ENCODE results near the gene GDPD5.

GDPD5 gene

GRCh38 chr11:75566763-75567279 is 41.1 kb upstream of the GDPD5 start:
- no peak for TF ChIP-seq Cebpa-rat (IDR thresholded peaks at IDR 0.05)
- no peak overlapping the region for H3K4me3 ChIP-seq
- H3K27me3 ChIP-seq = no peaks in the 10 kb centered on the region
- no peak overlapping the region for H3K9ac ChIP-seq
- no peak overlapping the region; a peak in 1 of 22 replicates for H3K27ac ChIP-seq
- peaks cover 0 to 70% (median 26%) of the 10 kb centered on the region in 11 experiments; a peak in 12 of 22 replicates for H4K20me1 ChIP-seq
- H3K9me3 ChIP-seq (replicated peaks in 1 of 11) = no peaks in the 10 kb centered on the region
- H3K4me1 ChIP-seq = peaks cover 27 to 48% (median 37%) of the 10 kb centered on the region in 10 experiments
- no peak overlapping the region for H3K4me2 ChIP-seq
- H3K36me3 ChIP-seq = peaks cover 57 to 72% (median 63%) of the 10 kb centered on the region in 11 experiments

DNA sequence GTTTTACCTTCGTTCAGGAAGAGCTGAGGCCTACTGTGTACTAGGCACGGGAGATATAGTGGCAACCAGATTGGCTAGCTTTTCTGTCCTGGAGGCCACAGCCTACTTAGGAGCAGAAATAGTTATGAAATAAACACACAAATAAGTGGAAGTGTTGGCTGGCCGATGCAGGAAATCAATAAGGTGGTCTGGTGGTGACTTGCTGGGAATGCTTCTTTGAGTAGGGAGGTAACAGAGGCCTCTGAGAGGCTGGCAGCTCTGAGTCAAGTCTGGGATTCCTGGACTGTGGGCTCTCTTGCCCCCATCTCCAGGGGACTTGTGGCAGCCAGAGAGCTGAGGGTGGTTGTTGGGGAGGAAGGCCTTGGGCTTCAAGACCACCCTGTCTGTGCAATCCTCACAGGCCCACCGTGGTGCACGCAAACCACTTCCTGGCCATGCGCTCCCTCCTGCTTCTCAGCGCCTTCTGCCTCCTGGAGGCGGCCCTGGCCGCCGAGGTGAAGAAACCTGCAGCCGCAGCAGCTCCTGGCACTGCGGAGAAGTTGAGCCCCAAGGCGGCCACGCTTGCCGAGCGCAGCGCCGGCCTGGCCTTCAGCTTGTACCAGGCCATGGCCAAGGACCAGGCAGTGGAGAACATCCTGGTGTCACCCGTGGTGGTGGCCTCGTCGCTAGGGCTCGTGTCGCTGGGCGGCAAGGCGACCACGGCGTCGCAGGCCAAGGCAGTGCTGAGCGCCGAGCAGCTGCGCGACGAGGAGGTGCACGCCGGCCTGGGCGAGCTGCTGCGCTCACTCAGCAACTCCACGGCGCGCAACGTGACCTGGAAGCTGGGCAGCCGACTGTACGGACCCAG is 40.4 kb upstream of the GDPD5 start:
- no peak for TF ChIP-seq Cebpa-rat (IDR thresholded peaks at IDR 0.05)
- peak overlapping the region in 7 of 11 experiments; percentile 8 to 94 (median 32); a peak in 8 of 22 replicates for H3K9ac ChIP-seq

DNA sequence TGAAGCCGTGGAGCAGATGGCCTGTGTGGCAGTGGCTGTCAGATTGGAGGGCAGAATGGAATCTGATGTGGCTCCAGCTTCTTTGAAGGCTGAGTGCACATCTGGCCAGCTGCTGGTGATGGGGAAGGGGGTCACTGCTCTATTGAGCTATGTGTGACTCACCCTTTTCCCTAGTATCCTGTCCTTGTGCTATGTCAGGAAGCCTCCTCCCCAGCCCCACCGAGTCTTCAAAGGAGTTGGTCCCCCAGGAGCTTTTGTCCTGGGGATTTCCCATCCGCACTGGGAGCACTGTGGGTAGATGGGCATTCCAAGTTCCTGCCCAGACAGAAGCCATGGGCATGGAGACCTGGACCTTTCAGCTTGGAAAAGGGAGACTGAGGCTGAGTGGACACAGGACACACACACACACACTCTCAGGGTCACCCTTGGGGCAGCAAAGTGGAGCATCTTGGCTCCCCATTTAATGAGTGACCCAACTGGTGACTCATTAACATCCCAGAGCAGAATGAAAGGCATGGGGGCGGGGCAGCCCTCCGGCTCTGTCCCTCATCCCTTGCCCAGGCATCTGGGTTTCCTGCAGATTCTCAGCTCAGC is 39.6 kb upstream of the GDPD5 start:
- H3K36me3 ChIP-seq = peaks cover 42 to 57% (median 48%) of the 10 kb centered on the region in 11 experiments
- peak overlapping the region in 4 of 10 experiments; percentile 5 to 91 (median 83); a peak in 4 of 20 replicates for H3K4me3 ChIP-seq
- H4K20me1 ChIP-seq = peaks cover 0 to 55% (median 26%) of the 10 kb centered on the region in 11 experiments; a peak in 12 of 22 replicates
- H3K27me3 ChIP-seq = no peaks in the 10 kb centered on the region
- peaks cover 32 to 58% (median 45%) of the 10 kb centered on the region in 10 experiments for H3K4me1 ChIP-seq
- H3K9me3 ChIP-seq (replicated peaks in 1 of 11) = no peaks in the 10 kb centered on the region
- peak overlapping the region in 9 of 11 experiments; percentile 80 to 98 (median 93); a peak in 17 of 22 replicates for H3K27ac ChIP-seq
- TF ChIP-seq Cebpa-rat (IDR thresholded peaks at IDR 0.05) = no peak
- peak overlapping the region in 9 of 11 experiments; percentile 14 to 94 (median 89); a peak in 9 of 22 replicates for H3K9ac ChIP-seq
- peak overlapping the region; percentile 90 to 98 (median 93) for H3K4me2 ChIP-seq

More for the DNA sequence above, 40.4 kb upstream of the GDPD5 start:
- Histone ChIP-seq H3K4me1 (peaks cover 32 to 53% (median 43%) of the 10 kb centered on the region in 10 experiments), H4K20me1 (peaks cover 0 to 63% (median 26%) of the 10 kb centered on the region in 11 experiments; a peak in 12 of 22 replicates), H3K36me3 (peaks cover 50 to 66% (median 56%) of the 10 kb centered on the region in 11 experiments), H3K4me2 (peak overlapping the region; percentile 90 to 98 (median 93); a peak in 19 of 22 replicates), H3K9me3 (replicated peaks in 1 of 11) (no peaks in the 10 kb centered on the region), H3K27ac (peak overlapping the region in 8 of 11 experiments; percentile 2 to 95 (median 86); a peak in 13 of 22 replicates), H3K4me3 (0 out of 20 replicates have a peak overlapping the region, but pooled peaks of 1 of the 10 experiments have one; percentile 2), H3K27me3 (no peaks in the 10 kb centered on the region)

- Histone ChIP-seq H3K27me3 (no peaks in the 10 kb centered on the region), H3K4me2 (peak overlapping the region; percentile 90 to 98 (median 93)), H3K9me3 (replicated peaks in 1 of 11) (no peaks in the 10 kb centered on the region), H3K4me1 (peaks cover 36 to 58% (median 45%) of the 10 kb centered on the region in 10 experiments), H3K36me3 (peaks cover 30 to 45% (median 36%) of the 10 kb centered on the region in 11 experiments), H3K27ac (peak overlapping the region in 10 of 11 experiments; percentile 80 to 98 (median 92); a peak in 21 of 22 replicates), H3K9ac (peak overlapping the region; percentile 82 to 94 (median 92)), H3K4me3 (peak overlapping the region; percentile 77 to 94 (median 88)), H4K20me1 (peaks cover 0 to 47% (median 26%) of the 10 kb centered on the region in 11 experiments; a peak in 12 of 22 replicates)
- no peak for TF ChIP-seq Cebpa-rat (IDR thresholded peaks at IDR 0.05)
These were observed 38.3 kb upstream of the GDPD5 start for GRCh38 chr11:75563978-75564552.

DNA sequence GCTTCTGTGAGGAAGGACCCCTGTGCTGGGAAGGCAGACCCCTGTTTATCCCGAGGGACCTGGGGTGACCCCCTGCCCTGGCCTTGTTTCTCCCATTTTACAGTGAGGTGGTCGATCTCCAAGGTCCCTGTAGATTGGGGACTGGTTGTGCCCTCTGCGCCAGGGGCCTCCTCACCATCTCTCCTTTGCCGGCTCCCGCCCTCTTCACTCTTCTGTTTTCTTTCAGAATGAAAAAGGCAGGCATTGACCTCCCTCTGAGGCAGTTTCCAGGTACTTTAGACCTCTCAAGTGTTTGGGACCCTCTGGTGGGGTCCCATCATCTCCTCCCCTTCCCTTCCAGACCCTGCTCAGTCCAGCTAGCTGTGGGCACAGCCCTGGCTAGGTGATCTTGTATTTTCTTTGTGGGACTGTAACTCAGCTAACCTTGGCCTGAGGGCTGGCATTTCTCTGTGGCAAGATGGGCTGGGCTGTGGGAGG is 37.8 kb upstream of the GDPD5 start:
- H3K4me3 ChIP-seq = peak overlapping the region; percentile 77 to 94 (median 88)
- H3K27ac ChIP-seq = peak overlapping the region; percentile 80 to 98 (median 92)
- peaks cover 36 to 60% (median 45%) of the 10 kb centered on the region in 10 experiments for H3K4me1 ChIP-seq

DNA sequence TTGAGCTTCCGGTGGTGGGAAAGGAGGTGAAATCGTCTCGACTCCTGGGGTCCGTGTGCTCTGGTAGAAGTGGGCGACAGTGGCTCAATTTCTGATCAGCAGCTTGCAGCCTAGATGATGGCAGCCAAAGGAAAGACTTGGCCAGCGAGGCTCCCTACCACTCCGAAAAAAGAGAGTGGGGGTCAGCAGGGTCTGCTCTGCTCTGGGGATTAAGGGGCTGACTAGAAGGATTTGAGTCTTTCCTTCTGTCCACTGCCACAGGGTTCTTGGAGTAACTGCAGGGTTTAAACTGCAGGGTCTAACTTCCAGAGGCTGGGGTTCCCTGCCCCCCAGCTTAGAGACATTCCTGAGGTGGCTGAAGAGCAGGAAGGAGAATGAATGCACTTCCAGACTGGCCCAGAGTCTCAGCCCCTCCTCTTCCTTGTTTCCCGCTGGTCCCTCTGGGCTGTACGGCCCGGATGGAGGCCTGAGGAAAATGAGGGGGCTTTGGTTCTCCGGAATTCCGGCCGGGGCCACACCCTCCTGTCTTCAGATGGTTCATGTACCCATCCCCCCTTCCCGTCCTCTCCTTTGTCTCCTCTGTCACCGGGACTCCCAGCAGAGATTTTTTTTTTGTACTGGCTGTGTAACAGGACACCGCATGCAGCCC is 37.2 kb upstream of the GDPD5 start:
- peaks cover 19 to 34% (median 25%) of the 10 kb centered on the region in 11 experiments for H3K36me3 ChIP-seq
- peak overlapping the region; percentile 90 to 98 (median 93) for H3K4me2 ChIP-seq
- no peaks in the 10 kb centered on the region for H3K27me3 ChIP-seq
- peak overlapping the region; percentile 80 to 98 (median 92) for H3K27ac ChIP-seq
- no peak for TF ChIP-seq Cebpa-rat (IDR thresholded peaks at IDR 0.05)
- peak overlapping the region; percentile 77 to 94 (median 88) for H3K4me3 ChIP-seq
- H4K20me1 ChIP-seq = peaks cover 0 to 36% (median 23%) of the 10 kb centered on the region in 11 experiments; a peak in 12 of 22 replicates
- H3K9me3 ChIP-seq (replicated peaks in 1 of 11) = no peaks in the 10 kb centered on the region
- peak overlapping the region; percentile 82 to 94 (median 92) for H3K9ac ChIP-seq
- H3K4me1 ChIP-seq = peaks cover 36 to 60% (median 46%) of the 10 kb centered on the region in 10 experiments

More for the DNA sequence above, 37.8 kb upstream of the GDPD5 start:
- no peaks in the 10 kb centered on the region for H3K9me3 ChIP-seq (replicated peaks in 1 of 11)
- H4K20me1 ChIP-seq = peaks cover 0 to 42% (median 26%) of the 10 kb centered on the region in 11 experiments; a peak in 12 of 22 replicates
- H3K27me3 ChIP-seq = no peaks in the 10 kb centered on the region
- TF ChIP-seq Cebpa-rat (IDR thresholded peaks at IDR 0.05) = no peak
- H3K36me3 ChIP-seq = peaks cover 24 to 40% (median 30%) of the 10 kb centered on the region in 11 experiments
- H3K4me2 ChIP-seq = peak overlapping the region; percentile 90 to 98 (median 93)
- H3K9ac ChIP-seq = peak overlapping the region; percentile 82 to 94 (median 92)

DNA sequence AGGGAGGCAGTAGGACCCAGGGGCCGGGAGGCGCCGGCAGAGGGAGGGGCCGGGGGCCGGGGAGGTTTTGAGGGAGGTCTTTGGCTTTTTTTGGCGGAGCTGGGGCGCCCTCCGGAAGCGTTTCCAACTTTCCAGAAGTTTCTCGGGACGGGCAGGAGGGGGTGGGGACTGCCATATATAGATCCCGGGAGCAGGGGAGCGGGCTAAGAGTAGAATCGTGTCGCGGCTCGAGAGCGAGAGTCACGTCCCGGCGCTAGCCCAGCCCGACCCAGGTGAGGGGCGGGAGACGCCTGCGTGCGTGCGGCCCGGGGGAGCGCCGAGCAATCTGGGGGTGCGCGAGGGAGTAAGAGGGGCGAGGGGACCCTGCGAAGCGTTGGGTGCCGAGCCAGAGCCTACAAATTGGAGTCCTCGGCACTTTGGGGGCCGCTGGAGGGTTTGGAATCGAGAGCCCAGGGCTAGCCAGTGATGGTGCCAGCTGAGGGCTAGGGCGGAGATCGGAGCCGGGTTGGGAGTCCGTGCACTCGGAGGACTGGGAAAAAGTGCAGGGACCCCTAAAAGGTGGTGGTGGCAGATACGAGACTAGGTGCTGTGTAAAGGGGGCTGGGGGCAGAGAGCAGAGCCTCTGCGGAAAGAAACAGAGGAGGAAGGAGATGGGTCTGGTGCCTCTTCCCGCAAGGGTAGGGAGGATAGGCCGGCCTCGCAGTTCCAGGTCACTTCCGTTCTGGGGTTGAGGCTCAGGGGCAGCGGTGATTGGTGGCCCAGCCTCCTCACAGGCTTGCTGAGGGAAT is 36.5 kb upstream of the GDPD5 start, which contains the start of gene SERPINH1:
Gene SERPINH1 (plus strand): TSS at position 206 of the 788 bp plus-strand sequence. CDS start 4,097 bp downstream, outside the sequence.
- Histone ChIP-seq H3K9me3 (replicated peaks in 1 of 11) (no peaks in the 10 kb centered on the region), H3K4me1 (peaks cover 36 to 60% (median 46%) of the 10 kb centered on the region in 10 experiments), H3K36me3 (peaks cover 11 to 27% (median 17%) of the 10 kb centered on the region in 11 experiments), H4K20me1 (peaks cover 0 to 29% (median 18%) of the 10 kb centered on the region in 11 experiments; a peak in 10 of 22 replicates), H3K4me3 (peak within 1 kb of the TSS; percentile 77 to 94 (median 88)), H3K27me3 (no peaks in the 10 kb centered on the region), H3K27ac (peak within 1 kb of the TSS; percentile 80 to 98 (median 92)), H3K9ac (peak within 1 kb of the TSS; percentile 82 to 94 (median 92)), H3K4me2 (peak within 1 kb of the TSS; percentile 90 to 98 (median 93))
- no peak for TF ChIP-seq Cebpa-rat (IDR thresholded peaks at IDR 0.05)
